Measurements from ENCODE around the gene HIRIP3.
"Not testable (repeated sequence)": the region's sequence is repeated elsewhere in the genome, so short reads cannot be mapped to it uniquely, and the experiment has no call there.

The HIRIP3 gene

GRCh38 chr16:29995324-29995910 is at the start of gene HIRIP3:
Gene HIRIP3 (minus strand): TSS chr16:29995617. CDS start chr16:29995605, 12 bp downstream.
- no peak for TF ChIP-seq CTCF (IDR thresholded peaks at IDR 0.05; ENCODE audit: extremely low read depth, missing control alignments)
- DNase-seq (ENCODE audit: low spot score), result peak; percentile 94

- TF ChIP-seq CTCF (IDR thresholded peaks at IDR 0.05; ENCODE audit: extremely low read depth, missing control alignments), result no peak
- no peak for DNase-seq (ENCODE audit: low spot score)
These were observed 46.4 kb upstream of the HIRIP3 start for GRCh38 chr16:30041841-30042240.

GRCh38 chr16:30040690-30041089 is 45.3 kb upstream of the HIRIP3 start:
- DNase-seq (ENCODE audit: low spot score), result not testable (repeated sequence)

- no peak for TF ChIP-seq CTCF (IDR thresholded peaks at IDR 0.05; ENCODE audit: extremely low read depth, missing control alignments)
- no peak for DNase-seq (ENCODE audit: low spot score)
These were observed 44.8 kb upstream of the HIRIP3 start for GRCh38 chr16:30040221-30040620.

- no peak for DNase-seq (ENCODE audit: low spot score)
- TF ChIP-seq CTCF (IDR thresholded peaks at IDR 0.05; ENCODE audit: extremely low read depth, missing control alignments), result no peak
These were observed 37.9 kb upstream of the HIRIP3 start for GRCh38 chr16:30033270-30033669.

GRCh38 chr16:30032083-30032819 is 36.8 kb upstream of the HIRIP3 start:
- peak; percentile 79 for TF ChIP-seq CTCF (IDR thresholded peaks at IDR 0.05; ENCODE audit: extremely low read depth, missing control alignments)
- DNase-seq (ENCODE audit: low spot score), result peak; percentile 86

- no peak for DNase-seq (ENCODE audit: low spot score)
- TF ChIP-seq CTCF (IDR thresholded peaks at IDR 0.05; ENCODE audit: extremely low read depth, missing control alignments), result no peak
These were observed 36.1 kb upstream of the HIRIP3 start for GRCh38 chr16:30031477-30031918.

All from GM20000 (cell line).